HepG2 (cell line): ENCODE results near the gene PNMA8C. TPM values are rescaled to one million over a fixed set of nuclear protein-coding genes. Genes with fewer than 3 reads are reported as not detected.
"Not testable (repeated sequence)": the region's sequence is repeated elsewhere in the genome, so short reads cannot be mapped to it uniquely, and the experiment has no call there.

Experiments used
- ATAC-seq: fragments of 200-7000 bp; cut with Tn5 transposase; 3 replicates; pipeline ENCODE4 v1.9.1; 2020; ENCODE audit warnings: mild to moderate bottlenecking, moderate library complexity
- BruUV-seq: library from RNA; stranded (reverse); fragments of 400-500 nt; replicated peaks from 2 replicates; lab custom pipeline; 2021; lab: Mats Ljungman, UMichigan
- CTCF ChIA-PET: fragments of 300-600 bp; formaldehyde crosslinking; extraction: SDS; loops from one replicate; lab custom pipeline; 2021; ENCODE audit warnings: low total read pairs, inconsistent platforms, low intra/inter-chr PET ratio; lab: Yijun Ruan, JAX
- POLR2A ChIA-PET: fragments of 350-600 bp; sonication (Branson Sonifier 250); formaldehyde crosslinking; loops from one replicate; lab custom pipeline; 2020; ENCODE audit warnings: antibody characterized with exemption, inconsistent platforms; lab: Yijun Ruan, JAX
- DNase-seq: peaks from one replicate; pipeline ENCODE4 v3.0.0-alpha.2; 2015; ENCODE audit warnings: low spot score
- FAIRE-seq: peaks from 3 replicates; lab custom pipeline; 2011; peaks lifted over from hg19 to GRCh38; lab: Jason Lieb, UNC
- H2AFZ ChIP-seq: one replicate; pipeline ENCODE4 v1.6.1; 2011; ENCODE audit warnings: low read length, inconsistent platforms
- H3K27ac ChIP-seq: fragments of 300-600 bp; 3 replicates; pipeline ENCODE4 v1.8.0; 2011; ENCODE audit warnings: mixed run types, mild to moderate bottlenecking, mixed read lengths, low read length, inconsistent platforms; ENCODE audit not compliant: insufficient read depth; ENCODE audit errors: extremely low read length
- H3K27me3 ChIP-seq, 2 experiments: fragments of 200-600 bp in 1 of 2; 2 replicates in 1 of 2; 3 replicates in 1 of 2; pipeline versions ENCODE4 v1.6.0 to v1.8.0; 2011; ENCODE audit warnings: low read length in 2 of 2, mild to moderate bottlenecking in 2 of 2, moderate library complexity in 2 of 2, inconsistent platforms in 1 of 2; ENCODE audit not compliant: insufficient read depth in 2 of 2, control insufficient read depth in 1 of 2
- H3K36me3 ChIP-seq, 2 experiments: fragments of 200-600 bp in 1 of 2; replicated peaks in 1 of 2; 2 replicates in 1 of 2; 3 replicates in 1 of 2; pipeline versions ENCODE4 v1.5.1 to v1.8.0; 2011; ENCODE audit warnings: low read length in 2 of 2, inconsistent platforms in 1 of 2; ENCODE audit not compliant: insufficient read depth in 2 of 2, control insufficient read depth in 1 of 2
- H3K4me1 ChIP-seq: 2 replicates; pipeline ENCODE4 v1.5.1; 2012; ENCODE audit warnings: low read length, inconsistent platforms; ENCODE audit not compliant: insufficient read depth
- H3K4me2 ChIP-seq: 2 replicates; pipeline ENCODE4 v1.6.0; 2011; ENCODE audit warnings: low read depth, low read length, inconsistent platforms
- H3K4me3 ChIP-seq, 3 experiments: fragments of 200-600 bp in 1 of 3; sonication (generic), shearing (Covaris generic) in 1 of 3; replicated peaks in 1 of 3; 2 replicates each; pipeline ENCODE4 v1.5.1; 2011 to 2016; ENCODE audit warnings: low read length in 3 of 3, inconsistent platforms in 2 of 3, low read depth in 2 of 3, mild to moderate bottlenecking in 2 of 3, control low read depth in 1 of 3, mixed read lengths in 1 of 3; ENCODE audit not compliant: insufficient read depth in 1 of 3
- H3K79me2 ChIP-seq: one replicate; pipeline ENCODE4 v1.6.1; 2011; ENCODE audit warnings: low read length, inconsistent platforms; ENCODE audit not compliant: insufficient read depth
- H3K9ac ChIP-seq: 2 replicates; pipeline ENCODE4 v1.6.0; 2011; ENCODE audit warnings: mild to moderate bottlenecking, low read depth, low read length, inconsistent platforms; ENCODE audit not compliant: insufficient read depth
- H3K9me3 ChIP-seq: 2 replicates; pipeline ENCODE4 v1.5.1; 2012; ENCODE audit warnings: mild to moderate bottlenecking, low read length
- H4K20me1 ChIP-seq: 2 replicates; pipeline ENCODE4 v1.6.0; 2011; ENCODE audit warnings: inconsistent platforms, mild to moderate bottlenecking, low read length, moderate library complexity; ENCODE audit not compliant: insufficient read depth
- AGO2 ChIP-seq: fragments of 200-400 bp; formaldehyde crosslinking; optimal IDR thresholded peaks from 2 replicates; pipeline ENCODE3; 2017; ENCODE audit warnings: mild to moderate bottlenecking, low read depth, low read length, moderate library complexity
- WGBS: methylation state at CpG from one replicate; pipeline ENCODE4 v1.1.6; 2017; ENCODE audit warnings: low lambda C conversion rate; 5-methylcytosine and 5-hydroxymethylcytosine counted together
- in situ Hi-C: cut with HindIII; loops from 2 replicates; pipeline ENCODE4 v1.10.0; 2017; ENCODE audit warnings: low pct_unique_long_range_greater_than_20kb; ENCODE audit not compliant: extremely low pct_ligation_motif_present
- intact Hi-C: fragments of 100-400 bp; cut with micrococcal nuclease; formaldehyde crosslinking; loops from one replicate; pipeline ENCODE4 v1.10.0; 2022; ENCODE audit not compliant: unreplicated experiment
- polyA plus RNA-seq, 8 experiments: library from polyadenylated mRNA; depleted of rRNA in 3 of 8; stranded (reverse) in 7 of 8; unstranded in 1 of 8; fragments of >200 nt; fragmentation: Illumina TruSeq in 4 of 8; extraction: Trizol in 4 of 8; gene quantifications; 2 replicates each; pipeline versions ENCODE4 v1.2.1 to v1.2.3, GENCODE V29; 2011 to 2016; ENCODE audit warnings: low read depth in 4 of 8, missing spikeins in 1 of 8, mixed read lengths in 1 of 8; ENCODE audit not compliant: insufficient read depth in 1 of 8
- total RNA-seq, 5 experiments: library from RNA; depleted of rRNA; stranded (reverse); fragments of >200 nt; fragmentation: Illumina TruSeq; extraction: Trizol; gene quantifications; 2 replicates each; pipeline ENCODE4 v1.2.3, GENCODE V29; 2016; ENCODE audit warnings: low read depth in 1 of 5
- TF ChIP-seq, protein P1 (sequence below): sonication (generic); formaldehyde crosslinking; IDR thresholded peaks from 2 replicates; pipeline ENCODE4 v1.4.0; 2020; ENCODE audit warnings: missing genetic modification reagents

PNMA8C gene
- total and polyA plus RNA-seq, 2 of the 13 experiments (the other 11 are each of a cell fraction or from before 2014, with no cell fraction given), result not detected

DNA sequence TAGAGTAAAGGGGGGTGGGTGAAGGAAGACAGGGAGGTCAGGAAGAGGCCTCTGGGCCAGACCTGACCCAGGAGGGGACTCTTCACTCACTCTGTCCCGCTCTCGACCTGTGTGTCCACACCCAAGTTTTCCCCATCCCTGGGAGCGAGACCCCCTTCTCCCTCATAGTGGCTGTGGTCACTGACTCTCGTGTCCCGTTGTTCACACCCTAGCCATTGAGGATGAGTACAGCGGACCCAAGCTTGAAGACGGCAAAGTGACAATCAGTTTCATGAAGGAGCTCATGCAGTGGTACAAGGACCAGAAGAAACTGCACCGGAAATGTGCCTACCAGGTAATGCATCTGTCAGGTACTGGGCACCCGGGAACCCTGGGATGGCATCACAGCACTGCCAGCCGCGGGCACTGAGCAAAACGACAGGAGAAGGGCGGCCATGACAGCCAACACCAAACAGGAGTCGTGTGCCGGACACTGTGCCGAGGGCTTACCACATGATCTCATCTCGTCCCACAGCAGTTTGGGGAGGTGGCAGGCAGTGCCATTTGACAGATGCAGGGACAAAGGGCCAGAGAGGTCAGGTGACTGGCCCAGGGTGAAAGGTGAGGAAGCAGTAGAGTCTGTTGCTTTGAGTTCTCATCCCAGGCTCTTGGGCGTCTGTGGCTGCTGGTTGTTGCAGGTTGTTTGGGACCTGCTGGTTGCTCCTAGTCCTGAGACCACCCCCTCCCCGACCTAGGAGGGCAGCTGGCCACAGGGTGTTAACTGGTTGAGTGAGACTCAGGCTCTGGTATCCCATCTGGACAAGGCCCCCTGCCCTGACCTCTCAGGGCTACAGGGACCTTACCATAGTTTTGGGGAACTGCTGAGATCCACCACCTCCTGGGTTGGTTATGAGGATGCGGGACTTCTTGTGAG lies 52.2 kb downstream of the PNMA8C start:
- Histone ChIP-seq H3K4me2 (no peak overlapping the region), H3K9me3 (no peaks in the 10 kb centered on the region), H3K4me1 (no peaks in the 10 kb centered on the region), H3K79me2 (no peaks in the 10 kb centered on the region), H3K27me3 (no peaks in the 10 kb centered on the region), H3K9ac (no peak overlapping the region), H3K4me3 (no peak overlapping the region)
- BruUV-seq, result no TSS peak
- POLR2A ChIA-PET, result no interaction called here
- FAIRE-seq (no peak), ATAC-seq (no peak), DNase-seq (no peak)
- WGBS, result 99% methylated on average over 16 of the region's 20 CpGs
- TF ChIP-seq, protein P1, sequence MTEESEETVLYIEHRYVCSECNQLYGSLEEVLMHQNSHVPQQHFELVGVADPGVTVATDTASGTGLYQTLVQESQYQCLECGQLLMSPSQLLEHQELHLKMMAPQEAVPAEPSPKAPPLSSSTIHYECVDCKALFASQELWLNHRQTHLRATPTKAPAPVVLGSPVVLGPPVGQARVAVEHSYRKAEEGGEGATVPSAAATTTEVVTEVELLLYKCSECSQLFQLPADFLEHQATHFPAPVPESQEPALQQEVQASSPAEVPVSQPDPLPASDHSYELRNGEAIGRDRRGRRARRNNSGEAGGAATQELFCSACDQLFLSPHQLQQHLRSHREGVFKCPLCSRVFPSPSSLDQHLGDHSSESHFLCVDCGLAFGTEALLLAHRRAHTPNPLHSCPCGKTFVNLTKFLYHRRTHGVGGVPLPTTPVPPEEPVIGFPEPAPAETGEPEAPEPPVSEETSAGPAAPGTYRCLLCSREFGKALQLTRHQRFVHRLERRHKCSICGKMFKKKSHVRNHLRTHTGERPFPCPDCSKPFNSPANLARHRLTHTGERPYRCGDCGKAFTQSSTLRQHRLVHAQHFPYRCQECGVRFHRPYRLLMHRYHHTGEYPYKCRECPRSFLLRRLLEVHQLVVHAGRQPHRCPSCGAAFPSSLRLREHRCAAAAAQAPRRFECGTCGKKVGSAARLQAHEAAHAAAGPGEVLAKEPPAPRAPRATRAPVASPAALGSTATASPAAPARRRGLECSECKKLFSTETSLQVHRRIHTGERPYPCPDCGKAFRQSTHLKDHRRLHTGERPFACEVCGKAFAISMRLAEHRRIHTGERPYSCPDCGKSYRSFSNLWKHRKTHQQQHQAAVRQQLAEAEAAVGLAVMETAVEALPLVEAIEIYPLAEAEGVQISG, result no peak
- TF ChIP-seq AGO2, result peak; percentile 34
- TF ChIP-seq, all 625 proteins: peak for 1
- no peak overlapping the region for H2AFZ ChIP-seq
- in situ Hi-C loops, result no loop called here
- intact Hi-C loops, result no loop called here
- no peaks in the 10 kb centered on the region for H4K20me1 ChIP-seq
- peaks cover 20 to 52% of the 10 kb centered on the region in 2 experiments for H3K36me3 ChIP-seq
- CTCF ChIA-PET, result no interaction called here
- H3K27ac ChIP-seq, result no peak overlapping the region

DNA sequence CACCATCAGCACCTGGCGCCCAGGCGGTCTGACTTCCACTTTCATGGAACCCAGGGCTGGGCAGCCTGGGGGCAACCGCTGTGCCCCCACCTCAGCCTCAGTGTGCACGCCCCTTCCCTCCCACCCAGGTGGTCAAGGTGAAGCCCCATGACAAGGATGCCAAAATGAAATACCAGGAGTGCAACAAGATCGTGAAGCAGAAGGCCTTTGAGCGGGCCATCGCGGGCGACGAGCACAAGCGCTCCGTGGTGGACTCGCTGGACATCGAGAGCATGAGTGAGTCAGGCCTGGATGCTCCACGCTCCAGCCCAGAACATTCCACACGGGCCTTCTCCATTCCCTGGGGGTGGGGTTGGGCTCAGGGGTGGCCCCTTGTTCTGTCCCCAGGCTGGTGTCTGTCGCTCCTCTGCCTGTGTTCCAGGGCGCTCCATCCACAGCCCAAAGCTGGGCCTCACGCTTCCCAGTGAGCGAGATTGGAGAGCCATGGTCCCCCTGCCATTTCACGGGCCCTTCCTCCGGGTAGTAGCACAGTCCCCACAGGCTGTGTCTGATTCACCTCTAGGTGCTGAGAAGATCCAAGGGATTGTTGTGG lies 53.2 kb downstream of the PNMA8C start:
- DNase-seq, H3K4me2 ChIP-seq, H3K4me3 ChIP-seq, ATAC-seq, BruUV-seq, H3K9me3 ChIP-seq, H4K20me1 ChIP-seq, POLR2A ChIA-PET, FAIRE-seq, in situ Hi-C loops, H3K27ac ChIP-seq, intact Hi-C loops, H3K27me3 ChIP-seq, H3K4me1 ChIP-seq, H3K9ac ChIP-seq, H2AFZ ChIP-seq, H3K79me2 ChIP-seq, CTCF ChIA-PET: not testable (repeated sequence)
- over 99% methylated on average over 16 of the region's 22 CpGs for WGBS
- peaks cover 23 to 50% of the 10 kb centered on the region in 2 experiments for H3K36me3 ChIP-seq

Other genes with a start within 250 kb of the PNMA8C start
- not detected in 2 replicates for gene IGFL1, start 199.2 kb downstream of the PNMA8C start, total RNA-seq (2016; rRNA removed; fragmentation: Illumina TruSeq; extraction: Trizol)
- not detected in 2 replicates for gene IGFL1, start 199.2 kb downstream of the PNMA8C start, polyA plus RNA-seq (2011; rRNA removed)
- gene HIF3A, start 131.9 kb downstream of the PNMA8C start, total RNA-seq (2016; rRNA removed; fragmentation: Illumina TruSeq; extraction: Trizol), result 0.09 TPM in 1 of 2 replicates, not detected in the other
- 0.22 and 0.38 TPM in 2 replicates for gene HIF3A, start 131.9 kb downstream of the PNMA8C start, polyA plus RNA-seq (2011; rRNA removed)
- 38.2 and 41.6 TPM in 2 replicates for gene PPP5C, start 81.8 kb downstream of the PNMA8C start, total RNA-seq (2016; rRNA removed; fragmentation: Illumina TruSeq; extraction: Trizol)
- 67.9 and 68.5 TPM in 2 replicates for gene PPP5C, start 81.8 kb downstream of the PNMA8C start, polyA plus RNA-seq (2011; rRNA removed)
- gene CCDC8, start 15.4 kb downstream of the PNMA8C start, total RNA-seq (2016; rRNA removed; fragmentation: Illumina TruSeq; extraction: Trizol), result 0.04 TPM in 1 of 2 replicates, not detected in the other
- not detected in 2 replicates for gene CCDC8, start 15.4 kb downstream of the PNMA8C start, polyA plus RNA-seq (2011; rRNA removed)
- gene PNMA8A, start 42.6 kb upstream of the PNMA8C start, total RNA-seq (2016; rRNA removed; fragmentation: Illumina TruSeq; extraction: Trizol), result 0.44 and 0.51 TPM in 2 replicates
- gene PNMA8A, start 42.6 kb upstream of the PNMA8C start, polyA plus RNA-seq (2011; rRNA removed), result 0.13 TPM in 2 replicates
- gene PNMA8B, start 66.9 kb upstream of the PNMA8C start, total RNA-seq (2016; rRNA removed; fragmentation: Illumina TruSeq; extraction: Trizol), result not detected in 2 replicates
- gene PNMA8B, start 66.9 kb upstream of the PNMA8C start, polyA plus RNA-seq (2011; rRNA removed), result not detected in 2 replicates
- gene CALM3, start 172.4 kb upstream of the PNMA8C start, total RNA-seq (2016; rRNA removed; fragmentation: Illumina TruSeq; extraction: Trizol), result 258 and 314 TPM in 2 replicates
- gene CALM3, start 172.4 kb upstream of the PNMA8C start, polyA plus RNA-seq (2011; rRNA removed), result 232 and 239 TPM in 2 replicates
- not detected in 2 replicates for gene PTGIR, start 196.2 kb upstream of the PNMA8C start, total RNA-seq (2016; rRNA removed; fragmentation: Illumina TruSeq; extraction: Trizol)
- not detected in 2 replicates for gene PTGIR, start 196.2 kb upstream of the PNMA8C start, polyA plus RNA-seq (2011; rRNA removed)
- gene GNG8, start 207.3 kb upstream of the PNMA8C start, total RNA-seq (2016; rRNA removed; fragmentation: Illumina TruSeq; extraction: Trizol), result not detected in 2 replicates
- not detected in 2 replicates for gene GNG8, start 207.3 kb upstream of the PNMA8C start, polyA plus RNA-seq (2011; rRNA removed)
- 0.04 TPM in 1 of 2 replicates, not detected in the other for gene DACT3, start 232.2 kb upstream of the PNMA8C start, total RNA-seq (2016; rRNA removed; fragmentation: Illumina TruSeq; extraction: Trizol)
- 0.04 TPM in 1 of 2 replicates, not detected in the other for gene DACT3, start 232.2 kb upstream of the PNMA8C start, polyA plus RNA-seq (2011; rRNA removed)